Liver (tissue), 9 donors: Measurements from ENCODE around the gene MAST2. TPM values are rescaled to one million over a fixed set of nuclear protein-coding genes. Genes with fewer than 3 reads are reported as not detected.

Source experiments
- DNase-seq: peaks from one replicate; pipeline ENCODE4 v3.0.0-alpha.2; 2017; ENCODE audit warnings: low spot score
- H3K27ac ChIP-seq, 2 donors: one replicate each; pipeline ENCODE4 v1.7.0; 2013; ENCODE audit warnings: inconsistent platforms in 2 of 2, low read length in 2 of 2, control low read depth in 1 of 2, low read depth in 1 of 2, mild to moderate bottlenecking in 1 of 2
- H3K27me3 ChIP-seq, 4 donors: one replicate each; pipeline versions ENCODE4 v1.6.1 to v1.7.0; 2013; ENCODE audit warnings: low read length in 3 of 4, inconsistent platforms in 1 of 4, mild to moderate bottlenecking in 1 of 4, moderate library complexity in 1 of 4; ENCODE audit not compliant: control insufficient read depth in 4 of 4, insufficient read depth in 4 of 4
- H3K36me3 ChIP-seq, 4 donors: one replicate each; pipeline versions ENCODE4 v1.6.1 to v1.7.0; 2013; ENCODE audit warnings: low read length in 3 of 4, mild to moderate bottlenecking in 3 of 4, low read depth in 1 of 4, moderate library complexity in 1 of 4; ENCODE audit not compliant: control insufficient read depth in 4 of 4, insufficient read depth in 3 of 4
- H3K4me1 ChIP-seq, 4 donors: one replicate each; pipeline versions ENCODE4 v1.6.1 to v1.7.0; 2013; ENCODE audit warnings: low read length in 3 of 4, mild to moderate bottlenecking in 3 of 4, moderate library complexity in 1 of 4; ENCODE audit not compliant: control insufficient read depth in 4 of 4, insufficient read depth in 4 of 4
- H3K4me3 ChIP-seq, 3 donors: one replicate each; pipeline versions ENCODE4 v1.6.1 to v1.7.0; 2013; ENCODE audit warnings: low read length in 3 of 3, control low read depth in 1 of 3, low read depth in 1 of 3, mild to moderate bottlenecking in 1 of 3
- H3K9ac ChIP-seq, 2 donors: one replicate each; pipeline ENCODE4 v1.7.0; 2013; ENCODE audit warnings: low read length in 2 of 2, mild to moderate bottlenecking in 2 of 2, moderate library complexity in 2 of 2, control low read depth in 1 of 2, low read depth in 1 of 2
- H3K9me3 ChIP-seq, 4 donors: one replicate each; pipeline versions ENCODE4 v1.6.1 to v1.7.0; 2013; ENCODE audit warnings: low read length in 3 of 4; ENCODE audit not compliant: control insufficient read depth in 4 of 4
- EGR1 ChIP-seq, 2 donors: IDR thresholded peaks; 2 replicates each; pipeline ENCODE4 v1.6.1; 2016 to 2018; ENCODE audit warnings: antibody characterized with exemption in 2 of 2, low read depth in 2 of 2
- FOXA1 ChIP-seq: IDR thresholded peaks from 2 replicates; pipeline ENCODE4 v1.6.1; 2016; ENCODE audit warnings: antibody characterized with exemption
- FOXA2 ChIP-seq: IDR thresholded peaks from 2 replicates; pipeline ENCODE4 v1.6.1; 2016; ENCODE audit warnings: antibody characterized with exemption
- GABPA ChIP-seq, 2 donors: IDR thresholded peaks in 1 of 2; conservative IDR thresholded peaks in 1 of 2; 2 replicates each; pipeline ENCODE4 v1.6.1; 2016; ENCODE audit warnings: antibody characterized with exemption in 2 of 2, mild to moderate bottlenecking in 1 of 2, moderate library complexity in 1 of 2
- HNF4A ChIP-seq, 2 donors: conservative IDR thresholded peaks; 2 replicates each; pipeline ENCODE4 v1.6.1; 2016; ENCODE audit warnings: antibody characterized with exemption in 2 of 2, mild to moderate bottlenecking in 2 of 2
- HNF4G ChIP-seq: IDR thresholded peaks from 2 replicates; pipeline ENCODE4 v1.6.1; 2016; ENCODE audit warnings: antibody characterized with exemption
- JUND ChIP-seq, 2 donors: IDR thresholded peaks; 2 replicates each; pipeline ENCODE4 v1.6.1; 2016; ENCODE audit warnings: antibody characterized with exemption in 2 of 2
- NR2F2 ChIP-seq: IDR thresholded peaks from 2 replicates; pipeline ENCODE4 v1.6.1; 2016; ENCODE audit warnings: antibody characterized with exemption
- RAD21 ChIP-seq, 2 donors: IDR thresholded peaks; 2 replicates each; pipeline ENCODE4 v1.6.1; 2016; ENCODE audit warnings: antibody characterized with exemption in 2 of 2, mild to moderate bottlenecking in 2 of 2
- RXRA ChIP-seq, 2 donors: IDR thresholded peaks; 2 replicates each; pipeline ENCODE4 v1.6.1; 2017 to 2018; ENCODE audit warnings: antibody characterized with exemption in 2 of 2, mild to moderate bottlenecking in 1 of 2
- SP1 ChIP-seq: IDR thresholded peaks from 2 replicates; pipeline ENCODE4 v1.6.1; 2018; ENCODE audit warnings: antibody characterized with exemption, mild to moderate bottlenecking
- TAF1 ChIP-seq: conservative IDR thresholded peaks from 2 replicates; pipeline ENCODE4 v1.6.1; 2016; ENCODE audit warnings: antibody characterized with exemption, mild to moderate bottlenecking
- YY1 ChIP-seq: IDR thresholded peaks from 2 replicates; pipeline ENCODE4 v1.6.1; 2016; ENCODE audit warnings: antibody characterized with exemption, mild to moderate bottlenecking
- WGBS: extraction: QIAGEN DNeasy Blood & Tissue Kit; methylation state at CpG from one replicate; pipeline ENCODE4 v1.1.7; 2013; 5-methylcytosine and 5-hydroxymethylcytosine counted together
- polyA plus RNA-seq, 2 donors: library from polyadenylated mRNA; stranded (reverse) in 1 of 2; unstranded in 1 of 2; fragments of 200-250 nt in 1 of 2; fragments of >200 nt in 1 of 2; fragmentation: Nextera tagmentation in 1 of 2; extraction: Ambion mirVana in 1 of 2; gene quantifications; one replicate each; pipeline versions ENCODE4 v1.2.1 to v1.2.3, GENCODE V29; 2013 to 2015
- total RNA-seq, 2 donors: library from RNA; depleted of rRNA; stranded (reverse); fragments of >200 nt; gene quantifications; one replicate each; pipeline ENCODE4 v1.2.3, GENCODE V29; 2014
- TF ChIP-seq, protein P1 (sequence below): IDR thresholded peaks from 2 replicates; pipeline ENCODE4 v1.6.1; 2016; ENCODE audit warnings: antibody characterized with exemption
- TF ChIP-seq, protein P2 (sequence below): fragments of 150-350 bp; IDR thresholded peaks from 2 replicates; pipeline ENCODE4 v1.5.1; 2017; ENCODE audit warnings: improper control_type of control experiment, low read depth, low read length; ENCODE audit not compliant: missing input control
- TF ChIP-seq, protein P3 (sequence below): IDR thresholded peaks from 2 replicates; pipeline ENCODE4 v1.6.1; 2016; ENCODE audit warnings: antibody characterized with exemption
- TF ChIP-seq, protein P4 (sequence below): IDR thresholded peaks from 2 replicates; pipeline ENCODE4 v1.6.1; 2016; ENCODE audit warnings: antibody characterized with exemption
- TF ChIP-seq, protein P5 (sequence below): IDR thresholded peaks from 2 replicates; pipeline ENCODE4 v1.6.1; 2016; ENCODE audit warnings: antibody characterized with exemption, mild to moderate bottlenecking
- donor health status: healthy.
- donor health status: healthy.
- donor health status: healthy.
- donor health status: healthy.
- donor health status: healthy.

MAST2 gene
- total and polyA plus RNA-seq, 4 donors = 4.8 to 9.6 (median 5.7) TPM

DNA sequence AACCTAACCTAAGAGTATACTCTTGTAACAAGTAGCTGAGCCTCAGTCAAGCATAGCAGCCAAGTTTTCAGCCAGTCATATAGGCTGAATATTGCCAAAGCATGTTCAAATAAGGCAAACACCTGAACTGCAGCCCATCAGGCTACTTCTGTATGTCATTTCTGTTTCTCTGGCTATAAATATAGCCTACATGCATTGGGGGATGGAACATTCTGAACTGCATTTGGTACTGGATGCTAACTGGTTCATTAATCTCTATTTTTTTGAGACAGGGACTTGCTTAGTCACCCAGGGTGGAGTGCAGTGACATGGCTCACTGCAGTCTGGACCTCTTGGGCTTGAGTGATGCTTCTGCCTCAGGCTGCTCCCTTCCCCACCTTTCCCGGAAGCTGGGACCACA is 37.3 kb downstream of the MAST2 start:
- no peak overlapping the region for H3K9ac ChIP-seq
- peaks cover 0 to 4% (median 0%) of the 10 kb centered on the region in 4 donors for H3K36me3 ChIP-seq
- H3K27ac ChIP-seq = no peak overlapping the region
- no peak for DNase-seq
- H3K4me1 ChIP-seq = peaks cover 0 to 4% (median 0%) of the 10 kb centered on the region in 4 donors
- H3K27me3 ChIP-seq = no peaks in the 10 kb centered on the region
- H3K9me3 ChIP-seq = no peaks in the 10 kb centered on the region
- no peak for TF ChIP-seq RXRA (IDR thresholded peaks at IDR 0.05)
- TF ChIP-seq HNF4A (conservative IDR thresholded peaks at IDR 0.05) = no peak
- no peak for TF ChIP-seq HNF4G
- no peak for TF ChIP-seq YY1
- TF ChIP-seq NR2F2 = no peak
- TF ChIP-seq, protein P1, sequence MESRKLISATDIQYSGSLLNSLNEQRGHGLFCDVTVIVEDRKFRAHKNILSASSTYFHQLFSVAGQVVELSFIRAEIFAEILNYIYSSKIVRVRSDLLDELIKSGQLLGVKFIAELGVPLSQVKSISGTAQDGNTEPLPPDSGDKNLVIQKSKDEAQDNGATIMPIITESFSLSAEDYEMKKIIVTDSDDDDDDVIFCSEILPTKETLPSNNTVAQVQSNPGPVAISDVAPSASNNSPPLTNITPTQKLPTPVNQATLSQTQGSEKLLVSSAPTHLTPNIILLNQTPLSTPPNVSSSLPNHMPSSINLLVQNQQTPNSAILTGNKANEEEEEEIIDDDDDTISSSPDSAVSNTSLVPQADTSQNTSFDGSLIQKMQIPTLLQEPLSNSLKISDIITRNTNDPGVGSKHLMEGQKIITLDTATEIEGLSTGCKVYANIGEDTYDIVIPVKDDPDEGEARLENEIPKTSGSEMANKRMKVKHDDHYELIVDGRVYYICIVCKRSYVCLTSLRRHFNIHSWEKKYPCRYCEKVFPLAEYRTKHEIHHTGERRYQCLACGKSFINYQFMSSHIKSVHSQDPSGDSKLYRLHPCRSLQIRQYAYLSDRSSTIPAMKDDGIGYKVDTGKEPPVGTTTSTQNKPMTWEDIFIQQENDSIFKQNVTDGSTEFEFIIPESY = no peak
- TF ChIP-seq FOXA2 = no peak
- no peak for TF ChIP-seq SP1
- no peak for TF ChIP-seq RAD21 (IDR thresholded peaks at IDR 0.05)
- no peak for TF ChIP-seq FOXA1
- no peak for TF ChIP-seq JUND (IDR thresholded peaks at IDR 0.05)
- TF ChIP-seq EGR1 (IDR thresholded peaks at IDR 0.05; ENCODE audit: low read depth in 2 of 2) = no peak
- TF ChIP-seq, protein P2, sequence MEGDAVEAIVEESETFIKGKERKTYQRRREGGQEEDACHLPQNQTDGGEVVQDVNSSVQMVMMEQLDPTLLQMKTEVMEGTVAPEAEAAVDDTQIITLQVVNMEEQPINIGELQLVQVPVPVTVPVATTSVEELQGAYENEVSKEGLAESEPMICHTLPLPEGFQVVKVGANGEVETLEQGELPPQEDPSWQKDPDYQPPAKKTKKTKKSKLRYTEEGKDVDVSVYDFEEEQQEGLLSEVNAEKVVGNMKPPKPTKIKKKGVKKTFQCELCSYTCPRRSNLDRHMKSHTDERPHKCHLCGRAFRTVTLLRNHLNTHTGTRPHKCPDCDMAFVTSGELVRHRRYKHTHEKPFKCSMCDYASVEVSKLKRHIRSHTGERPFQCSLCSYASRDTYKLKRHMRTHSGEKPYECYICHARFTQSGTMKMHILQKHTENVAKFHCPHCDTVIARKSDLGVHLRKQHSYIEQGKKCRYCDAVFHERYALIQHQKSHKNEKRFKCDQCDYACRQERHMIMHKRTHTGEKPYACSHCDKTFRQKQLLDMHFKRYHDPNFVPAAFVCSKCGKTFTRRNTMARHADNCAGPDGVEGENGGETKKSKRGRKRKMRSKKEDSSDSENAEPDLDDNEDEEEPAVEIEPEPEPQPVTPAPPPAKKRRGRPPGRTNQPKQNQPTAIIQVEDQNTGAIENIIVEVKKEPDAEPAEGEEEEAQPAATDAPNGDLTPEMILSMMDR = no peak
- TF ChIP-seq TAF1 = no peak
- TF ChIP-seq, protein P3, sequence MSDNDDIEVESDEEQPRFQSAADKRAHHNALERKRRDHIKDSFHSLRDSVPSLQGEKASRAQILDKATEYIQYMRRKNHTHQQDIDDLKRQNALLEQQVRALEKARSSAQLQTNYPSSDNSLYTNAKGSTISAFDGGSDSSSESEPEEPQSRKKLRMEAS = no peak
- TF ChIP-seq GABPA (IDR thresholded peaks at IDR 0.05 in 1 of 2, conservative IDR thresholded peaks at IDR 0.05 in 1 of 2) = no peak
- TF ChIP-seq, protein P4, sequence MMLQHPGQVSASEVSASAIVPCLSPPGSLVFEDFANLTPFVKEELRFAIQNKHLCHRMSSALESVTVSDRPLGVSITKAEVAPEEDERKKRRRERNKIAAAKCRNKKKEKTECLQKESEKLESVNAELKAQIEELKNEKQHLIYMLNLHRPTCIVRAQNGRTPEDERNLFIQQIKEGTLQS = no peak
- TF ChIP-seq, protein P5, sequence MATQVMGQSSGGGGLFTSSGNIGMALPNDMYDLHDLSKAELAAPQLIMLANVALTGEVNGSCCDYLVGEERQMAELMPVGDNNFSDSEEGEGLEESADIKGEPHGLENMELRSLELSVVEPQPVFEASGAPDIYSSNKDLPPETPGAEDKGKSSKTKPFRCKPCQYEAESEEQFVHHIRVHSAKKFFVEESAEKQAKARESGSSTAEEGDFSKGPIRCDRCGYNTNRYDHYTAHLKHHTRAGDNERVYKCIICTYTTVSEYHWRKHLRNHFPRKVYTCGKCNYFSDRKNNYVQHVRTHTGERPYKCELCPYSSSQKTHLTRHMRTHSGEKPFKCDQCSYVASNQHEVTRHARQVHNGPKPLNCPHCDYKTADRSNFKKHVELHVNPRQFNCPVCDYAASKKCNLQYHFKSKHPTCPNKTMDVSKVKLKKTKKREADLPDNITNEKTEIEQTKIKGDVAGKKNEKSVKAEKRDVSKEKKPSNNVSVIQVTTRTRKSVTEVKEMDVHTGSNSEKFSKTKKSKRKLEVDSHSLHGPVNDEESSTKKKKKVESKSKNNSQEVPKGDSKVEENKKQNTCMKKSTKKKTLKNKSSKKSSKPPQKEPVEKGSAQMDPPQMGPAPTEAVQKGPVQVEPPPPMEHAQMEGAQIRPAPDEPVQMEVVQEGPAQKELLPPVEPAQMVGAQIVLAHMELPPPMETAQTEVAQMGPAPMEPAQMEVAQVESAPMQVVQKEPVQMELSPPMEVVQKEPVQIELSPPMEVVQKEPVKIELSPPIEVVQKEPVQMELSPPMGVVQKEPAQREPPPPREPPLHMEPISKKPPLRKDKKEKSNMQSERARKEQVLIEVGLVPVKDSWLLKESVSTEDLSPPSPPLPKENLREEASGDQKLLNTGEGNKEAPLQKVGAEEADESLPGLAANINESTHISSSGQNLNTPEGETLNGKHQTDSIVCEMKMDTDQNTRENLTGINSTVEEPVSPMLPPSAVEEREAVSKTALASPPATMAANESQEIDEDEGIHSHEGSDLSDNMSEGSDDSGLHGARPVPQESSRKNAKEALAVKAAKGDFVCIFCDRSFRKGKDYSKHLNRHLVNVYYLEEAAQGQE = no peak
- WGBS = 88% methylated on average over 1 of the region's 1 CpG
- no peak overlapping the region for H3K4me3 ChIP-seq
